HCT116 (cell line): ENCODE measurements around the gene MMP28. TPM values are rescaled to one million over a fixed set of nuclear protein-coding genes. Genes with fewer than 3 reads are reported as not detected.

Source experiments
- ATAC-seq: fragments of 200-7000 bp; cut with Tn5 transposase; 2 replicates; pipeline ENCODE4 v1.9.1; 2020; ENCODE audit warnings: mild to moderate bottlenecking, moderate library complexity
- BruUV-seq: library from RNA; stranded (reverse); fragments of 400-500 nt; replicated peaks from 2 replicates; lab custom pipeline; 2021; lab: Mats Ljungman, UMichigan
- CTCF ChIA-PET: fragments of 300-600 bp; sonication (Branson Sonifier 250); formaldehyde crosslinking; loops from one replicate; lab custom pipeline; 2021; ENCODE audit warnings: antibody characterized with exemption; lab: Charles Lee
- POLR2A ChIA-PET: fragments of 300-600, 350-600 bp; sonication (Branson Sonifier 250); formaldehyde crosslinking; loops from one replicate; lab custom pipeline; 2021; ENCODE audit warnings: antibody characterized with exemption; lab: Charles Lee
- RAD21 ChIA-PET, 2 experiments: fragments of 300-600 bp; sonication (Branson Sonifier 250); formaldehyde crosslinking; loops; one replicate each; lab custom pipeline; 2023; ENCODE audit warnings: low total read pairs in 2 of 2; ENCODE audit not compliant: uncharacterized antibody in 2 of 2, unreplicated experiment in 2 of 2, low non-redundant PET in 1 of 2; lab: Charles Lee
- DNase-seq: peaks from one replicate; pipeline ENCODE4 v3.0.0-alpha.2; 2010; ENCODE audit warnings: low read depth, low spot score
- H2AFZ ChIP-seq: fragments of 200-600 bp; shearing (Covaris generic), sonication (generic); 2 replicates; pipeline ENCODE4 v1.6.1; 2017; ENCODE audit warnings: low read depth, mixed run types, mixed read lengths, antibody characterized with exemption, low read length; ENCODE audit not compliant: poor library complexity, severe bottlenecking
- H3K27ac ChIP-seq: 2 replicates; pipeline ENCODE4 v1.5.1; 2012; ENCODE audit warnings: low read depth, low read length
- H3K27me3 ChIP-seq: fragments of 200-600 bp; sonication (generic); 2 replicates; pipeline ENCODE4 v1.6.1; 2016; ENCODE audit warnings: mixed run types, low read length, mixed read lengths; ENCODE audit not compliant: insufficient read depth
- H3K36me3 ChIP-seq, 2 experiments: fragments of 200-500 bp in 1 of 2; fragments of 200-600 bp in 1 of 2; sonication (Bioruptor generic) in 1 of 2; sonication (generic) in 1 of 2; 2 replicates each; pipeline versions ENCODE4 v1.5.1 to v1.6.1; 2014 to 2016; ENCODE audit warnings: low read length in 2 of 2, inconsistent platforms in 1 of 2, mixed read lengths in 1 of 2, mixed run types in 1 of 2; ENCODE audit not compliant: insufficient read depth in 2 of 2, control insufficient read depth in 1 of 2
- H3K4me1 ChIP-seq, 2 experiments: fragments of 200-600 bp in 1 of 2; sonication (generic) in 1 of 2; 2 replicates each; pipeline versions ENCODE4 v1.5.1 to v1.6.1; 2012 to 2017; ENCODE audit warnings: low read length in 2 of 2, inconsistent platforms in 1 of 2, mild to moderate bottlenecking in 1 of 2, mixed read lengths in 1 of 2, mixed run types in 1 of 2, moderate library complexity in 1 of 2; ENCODE audit not compliant: insufficient read depth in 2 of 2, control insufficient read depth in 1 of 2
- H3K4me2 ChIP-seq: fragments of 200-600 bp; sonication (generic); 2 replicates; pipeline ENCODE4 v1.6.1; 2017; ENCODE audit warnings: mixed run types, low read length, mixed read lengths
- H3K4me3 ChIP-seq, 2 experiments: fragments of 200-600 bp in 1 of 2; sonication (generic) in 1 of 2; replicated peaks in 1 of 2; 2 replicates each; pipeline ENCODE4 v1.5.1; 2011 to 2016; ENCODE audit warnings: low read length in 2 of 2, control low read depth in 1 of 2, low read depth in 1 of 2, mild to moderate bottlenecking in 1 of 2, mixed read lengths in 1 of 2, mixed run types in 1 of 2
- H3K79me2 ChIP-seq: fragments of 200-600 bp; sonication (generic); 2 replicates; pipeline ENCODE4 v1.6.1; 2017; ENCODE audit warnings: mild to moderate bottlenecking, mixed run types, low read length, moderate library complexity, mixed read lengths; ENCODE audit not compliant: insufficient read depth
- H3K9ac ChIP-seq: fragments of 200-600 bp; sonication (generic); 2 replicates; pipeline ENCODE4 v1.6.1; 2016; ENCODE audit warnings: low read length, mixed read lengths
- H3K9me2 ChIP-seq: fragments of 200-600 bp; sonication (generic), shearing (Covaris generic); 2 replicates; pipeline ENCODE4 v1.6.1; 2017; ENCODE audit warnings: mixed run types, mild to moderate bottlenecking, moderate library complexity; ENCODE audit not compliant: insufficient read depth
- H3K9me3 ChIP-seq, 2 experiments: fragments of 200-500 bp in 1 of 2; fragments of 200-600 bp in 1 of 2; sonication (Bioruptor generic) in 1 of 2; sonication (generic) in 1 of 2; 2 replicates each; pipeline ENCODE4 v1.6.1; 2014 to 2017; ENCODE audit warnings: low read length in 2 of 2, mixed read lengths in 2 of 2, inconsistent platforms in 1 of 2, low read depth in 1 of 2, mild to moderate bottlenecking in 1 of 2, mixed run types in 1 of 2, moderate library complexity in 1 of 2; ENCODE audit not compliant: control insufficient read depth in 1 of 2, insufficient read depth in 1 of 2
- H4K20me1 ChIP-seq: fragments of 200-600 bp; sonication (generic), shearing (Covaris generic); 2 replicates; pipeline ENCODE4 v1.6.1; 2017; ENCODE audit warnings: mixed run types, mild to moderate bottlenecking, moderate library complexity; ENCODE audit not compliant: insufficient read depth
- ATF3 ChIP-seq: IDR thresholded peaks from 2 replicates; pipeline ENCODE4 v1.6.1; 2012
- CBX3 ChIP-seq: IDR thresholded peaks from 2 replicates; pipeline ENCODE4 v1.6.1; 2012; ENCODE audit warnings: low read depth
- CEBPB ChIP-seq: IDR thresholded peaks from 2 replicates; pipeline ENCODE4 v1.6.1; 2012; ENCODE audit warnings: low read depth
- EGR1 ChIP-seq: IDR thresholded peaks from 2 replicates; pipeline ENCODE4 v1.6.1; 2012; ENCODE audit warnings: low read depth
- ELF1 ChIP-seq: IDR thresholded peaks from 2 replicates; pipeline ENCODE4 v1.6.1; 2012; ENCODE audit warnings: low read depth, borderline replicate concordance
- EZH2phosphoT487 ChIP-seq: fragments of 200-600 bp; IDR thresholded peaks from 2 replicates; pipeline ENCODE4 v1.6.1; 2018; ENCODE audit warnings: antibody characterized with exemption, borderline replicate concordance
- FOSL1 ChIP-seq: IDR thresholded peaks from 2 replicates; pipeline ENCODE4 v1.6.1; 2012; ENCODE audit warnings: low read depth
- POLR2A ChIP-seq: IDR thresholded peaks from 2 replicates; pipeline ENCODE4 v1.7.0; 2011; ENCODE audit warnings: borderline replicate concordance; ENCODE audit not compliant: insufficient read depth, insufficient read length; ENCODE audit errors: extremely low read depth
- POLR2AphosphoS5 ChIP-seq: IDR thresholded peaks from 2 replicates; pipeline ENCODE4 v1.6.1; 2011; ENCODE audit warnings: mild to moderate bottlenecking, low read depth, low read length, moderate library complexity
- RAD21 ChIP-seq: IDR thresholded peaks from 2 replicates; pipeline ENCODE4 v1.6.1; 2012; ENCODE audit warnings: low read depth, mild to moderate bottlenecking
- SP1 ChIP-seq: IDR thresholded peaks from 2 replicates; pipeline ENCODE4 v1.6.1; 2012; ENCODE audit warnings: low read depth
- SRF ChIP-seq: IDR thresholded peaks from 2 replicates; pipeline ENCODE4 v1.6.1; 2012; ENCODE audit warnings: low read depth
- YY1 ChIP-seq: IDR thresholded peaks from 2 replicates; pipeline ENCODE4 v1.6.1; 2011; ENCODE audit warnings: low read length, low read depth, moderate library complexity, mild to moderate bottlenecking; ENCODE audit not compliant: insufficient replicate concordance; ENCODE audit errors: extremely low read depth
- ZFX ChIP-seq: fragments of 450-650 bp; IDR thresholded peaks from 2 replicates; pipeline ENCODE4 v1.6.1; 2017
- intact Hi-C: fragments of 100-400 bp; cut with micrococcal nuclease; formaldehyde crosslinking; loops from 2 replicates; pipeline ENCODE4 v1.10.0; 2022
- total RNA-seq: library from RNA; stranded (reverse); gene quantifications from one replicate; pipeline ENCODE4 v1.2.1, GENCODE V29; 2021; ENCODE audit not compliant: unreplicated experiment
- TF ChIP-seq, protein P1 (sequence below): IDR thresholded peaks from 2 replicates; pipeline ENCODE4 v1.6.1; 2011; ENCODE audit warnings: mild to moderate bottlenecking, low read length, moderate library complexity; ENCODE audit not compliant: insufficient replicate concordance; ENCODE audit errors: extremely low read depth
- TF ChIP-seq, protein P2 (sequence below): IDR thresholded peaks from 2 replicates; pipeline ENCODE4 v1.6.1; 2012; ENCODE audit warnings: low read depth
- TF ChIP-seq, protein P3 (sequence below), 3 experiments: fragments of 200-600 bp in 1 of 3; sonication (generic) in 1 of 3; IDR thresholded peaks in 2 of 3; conservative IDR thresholded peaks in 1 of 3; 2 replicates each; pipeline ENCODE4 v1.5.1; 2012 to 2017; ENCODE audit warnings: low read depth in 2 of 3, low read length in 2 of 3, antibody characterized with exemption in 1 of 3, borderline replicate concordance in 1 of 3, control low read depth in 1 of 3, mild to moderate bottlenecking in 1 of 3, mixed read lengths in 1 of 3, mixed run types in 1 of 3, moderate library complexity in 1 of 3; ENCODE audit not compliant: insufficient read depth in 1 of 3

The MMP28 gene
- total RNA-seq, 1 experiment from 2014 or later, result 2.6 TPM

- no peak for ATAC-seq
- no peak for TF ChIP-seq SRF
- TF ChIP-seq EGR1, result no peak
- no peak for TF ChIP-seq ZFX
- TF ChIP-seq ATF3, result no peak
- TF ChIP-seq, protein P1, sequence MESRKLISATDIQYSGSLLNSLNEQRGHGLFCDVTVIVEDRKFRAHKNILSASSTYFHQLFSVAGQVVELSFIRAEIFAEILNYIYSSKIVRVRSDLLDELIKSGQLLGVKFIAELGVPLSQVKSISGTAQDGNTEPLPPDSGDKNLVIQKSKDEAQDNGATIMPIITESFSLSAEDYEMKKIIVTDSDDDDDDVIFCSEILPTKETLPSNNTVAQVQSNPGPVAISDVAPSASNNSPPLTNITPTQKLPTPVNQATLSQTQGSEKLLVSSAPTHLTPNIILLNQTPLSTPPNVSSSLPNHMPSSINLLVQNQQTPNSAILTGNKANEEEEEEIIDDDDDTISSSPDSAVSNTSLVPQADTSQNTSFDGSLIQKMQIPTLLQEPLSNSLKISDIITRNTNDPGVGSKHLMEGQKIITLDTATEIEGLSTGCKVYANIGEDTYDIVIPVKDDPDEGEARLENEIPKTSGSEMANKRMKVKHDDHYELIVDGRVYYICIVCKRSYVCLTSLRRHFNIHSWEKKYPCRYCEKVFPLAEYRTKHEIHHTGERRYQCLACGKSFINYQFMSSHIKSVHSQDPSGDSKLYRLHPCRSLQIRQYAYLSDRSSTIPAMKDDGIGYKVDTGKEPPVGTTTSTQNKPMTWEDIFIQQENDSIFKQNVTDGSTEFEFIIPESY, result no peak
- no peak for TF ChIP-seq CBX3
- TF ChIP-seq SP1, result no peak
- TF ChIP-seq, protein P2, sequence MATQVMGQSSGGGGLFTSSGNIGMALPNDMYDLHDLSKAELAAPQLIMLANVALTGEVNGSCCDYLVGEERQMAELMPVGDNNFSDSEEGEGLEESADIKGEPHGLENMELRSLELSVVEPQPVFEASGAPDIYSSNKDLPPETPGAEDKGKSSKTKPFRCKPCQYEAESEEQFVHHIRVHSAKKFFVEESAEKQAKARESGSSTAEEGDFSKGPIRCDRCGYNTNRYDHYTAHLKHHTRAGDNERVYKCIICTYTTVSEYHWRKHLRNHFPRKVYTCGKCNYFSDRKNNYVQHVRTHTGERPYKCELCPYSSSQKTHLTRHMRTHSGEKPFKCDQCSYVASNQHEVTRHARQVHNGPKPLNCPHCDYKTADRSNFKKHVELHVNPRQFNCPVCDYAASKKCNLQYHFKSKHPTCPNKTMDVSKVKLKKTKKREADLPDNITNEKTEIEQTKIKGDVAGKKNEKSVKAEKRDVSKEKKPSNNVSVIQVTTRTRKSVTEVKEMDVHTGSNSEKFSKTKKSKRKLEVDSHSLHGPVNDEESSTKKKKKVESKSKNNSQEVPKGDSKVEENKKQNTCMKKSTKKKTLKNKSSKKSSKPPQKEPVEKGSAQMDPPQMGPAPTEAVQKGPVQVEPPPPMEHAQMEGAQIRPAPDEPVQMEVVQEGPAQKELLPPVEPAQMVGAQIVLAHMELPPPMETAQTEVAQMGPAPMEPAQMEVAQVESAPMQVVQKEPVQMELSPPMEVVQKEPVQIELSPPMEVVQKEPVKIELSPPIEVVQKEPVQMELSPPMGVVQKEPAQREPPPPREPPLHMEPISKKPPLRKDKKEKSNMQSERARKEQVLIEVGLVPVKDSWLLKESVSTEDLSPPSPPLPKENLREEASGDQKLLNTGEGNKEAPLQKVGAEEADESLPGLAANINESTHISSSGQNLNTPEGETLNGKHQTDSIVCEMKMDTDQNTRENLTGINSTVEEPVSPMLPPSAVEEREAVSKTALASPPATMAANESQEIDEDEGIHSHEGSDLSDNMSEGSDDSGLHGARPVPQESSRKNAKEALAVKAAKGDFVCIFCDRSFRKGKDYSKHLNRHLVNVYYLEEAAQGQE, result no peak
- no peak for TF ChIP-seq FOSL1
- no peak for TF ChIP-seq POLR2A
- TF ChIP-seq EZH2phosphoT487, result no peak
- no peak for TF ChIP-seq CEBPB
- TF ChIP-seq, protein P3, sequence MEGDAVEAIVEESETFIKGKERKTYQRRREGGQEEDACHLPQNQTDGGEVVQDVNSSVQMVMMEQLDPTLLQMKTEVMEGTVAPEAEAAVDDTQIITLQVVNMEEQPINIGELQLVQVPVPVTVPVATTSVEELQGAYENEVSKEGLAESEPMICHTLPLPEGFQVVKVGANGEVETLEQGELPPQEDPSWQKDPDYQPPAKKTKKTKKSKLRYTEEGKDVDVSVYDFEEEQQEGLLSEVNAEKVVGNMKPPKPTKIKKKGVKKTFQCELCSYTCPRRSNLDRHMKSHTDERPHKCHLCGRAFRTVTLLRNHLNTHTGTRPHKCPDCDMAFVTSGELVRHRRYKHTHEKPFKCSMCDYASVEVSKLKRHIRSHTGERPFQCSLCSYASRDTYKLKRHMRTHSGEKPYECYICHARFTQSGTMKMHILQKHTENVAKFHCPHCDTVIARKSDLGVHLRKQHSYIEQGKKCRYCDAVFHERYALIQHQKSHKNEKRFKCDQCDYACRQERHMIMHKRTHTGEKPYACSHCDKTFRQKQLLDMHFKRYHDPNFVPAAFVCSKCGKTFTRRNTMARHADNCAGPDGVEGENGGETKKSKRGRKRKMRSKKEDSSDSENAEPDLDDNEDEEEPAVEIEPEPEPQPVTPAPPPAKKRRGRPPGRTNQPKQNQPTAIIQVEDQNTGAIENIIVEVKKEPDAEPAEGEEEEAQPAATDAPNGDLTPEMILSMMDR (IDR thresholded peaks at IDR 0.05 in 2 of 3, conservative IDR thresholded peaks at IDR 0.05 in 1 of 3; ENCODE audit: borderline replicate concordance in 1 of 3, insufficient read depth in 1 of 3, low read depth in 2 of 3, low read length in 2 of 3), result no peak
- TF ChIP-seq ELF1, result no peak
- no peak for TF ChIP-seq RAD21
- TF ChIP-seq YY1, result no peak
- no peak for TF ChIP-seq POLR2AphosphoS5
Observed at GRCh38 chr17:35765086-35765710, 30.2 kb downstream of the MMP28 start.

More at GRCh38 chr17:35765086-35765710, 30.2 kb downstream of the MMP28 start:
- Histone ChIP-seq H3K27me3 (no peaks in the 10 kb centered on the region), H3K9ac (no peak overlapping the region), H3K79me2 (no peaks in the 10 kb centered on the region), H3K27ac (no peak overlapping the region), H3K4me3 (no peak overlapping the region), H3K4me2 (peak overlapping the region; percentile 72), H4K20me1 (no peaks in the 10 kb centered on the region), H2AFZ (no peak overlapping the region), H3K9me3 (no peaks in the 10 kb centered on the region), H3K4me1 (peaks cover 5 to 12% of the 10 kb centered on the region in 2 experiments; a peak in 3 of 4 replicates), H3K9me2 (no peaks in the 10 kb centered on the region), H3K36me3 (no peaks in the 10 kb centered on the region)
- ChIA-PET RAD21 (no interaction called here), CTCF (interaction anchor here (4.7 to 5.1 kb wide), 2 partner anchors 39 to 44 kb away, joined by 66 to 76 read pairs; partner anchors contain the start of gene TAF15), POLR2A (interaction anchor here (3.3 kb wide), 1 partner anchor 43 kb away, joined by 41 read pairs; the partner anchor contains the start of gene TAF15)
- intact Hi-C loops, result no loop called here
- BruUV-seq, result no TSS peak
- DNase-seq, result no peak
